Measurements from ENCODE around the gene PSMA7. TPM values are rescaled to one million over a fixed set of nuclear protein-coding genes. Genes with fewer than 3 reads are reported as not detected.

The PSMA7 gene
- total RNA-seq, 1 donor from 2014 or later = 217 TPM

DNA sequence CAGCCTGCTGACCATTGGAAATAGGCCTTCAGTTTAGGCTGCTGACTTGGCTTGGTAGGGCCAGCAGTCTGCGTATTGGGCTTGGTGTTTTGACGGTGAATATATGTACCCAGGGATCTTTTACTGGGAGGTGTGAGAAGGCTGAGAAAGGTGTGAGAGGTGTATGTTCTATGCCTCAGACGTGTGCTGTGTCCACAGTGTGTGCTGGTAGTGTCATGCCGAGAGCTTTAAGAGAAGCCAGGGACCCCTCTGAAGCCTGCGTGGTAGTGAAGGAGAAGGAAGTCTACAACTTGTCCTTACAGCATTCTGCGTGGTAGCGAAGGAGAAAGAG is 2.5 kb upstream of the PSMA7 start:
- H3K4me3 Mint-ChIP-seq (ENCODE audit: unreplicated experiment) = no peak overlapping the region
- H3K36me3 Mint-ChIP-seq (ENCODE audit: unreplicated experiment) = no peaks in the 10 kb centered on the region
- H3K9me3 Mint-ChIP-seq (ENCODE audit: unreplicated experiment) = no peaks in the 10 kb centered on the region
- no peaks in the 10 kb centered on the region for H3K27me3 Mint-ChIP-seq (ENCODE audit: unreplicated experiment)
- TF ChIP-seq, protein P1, sequence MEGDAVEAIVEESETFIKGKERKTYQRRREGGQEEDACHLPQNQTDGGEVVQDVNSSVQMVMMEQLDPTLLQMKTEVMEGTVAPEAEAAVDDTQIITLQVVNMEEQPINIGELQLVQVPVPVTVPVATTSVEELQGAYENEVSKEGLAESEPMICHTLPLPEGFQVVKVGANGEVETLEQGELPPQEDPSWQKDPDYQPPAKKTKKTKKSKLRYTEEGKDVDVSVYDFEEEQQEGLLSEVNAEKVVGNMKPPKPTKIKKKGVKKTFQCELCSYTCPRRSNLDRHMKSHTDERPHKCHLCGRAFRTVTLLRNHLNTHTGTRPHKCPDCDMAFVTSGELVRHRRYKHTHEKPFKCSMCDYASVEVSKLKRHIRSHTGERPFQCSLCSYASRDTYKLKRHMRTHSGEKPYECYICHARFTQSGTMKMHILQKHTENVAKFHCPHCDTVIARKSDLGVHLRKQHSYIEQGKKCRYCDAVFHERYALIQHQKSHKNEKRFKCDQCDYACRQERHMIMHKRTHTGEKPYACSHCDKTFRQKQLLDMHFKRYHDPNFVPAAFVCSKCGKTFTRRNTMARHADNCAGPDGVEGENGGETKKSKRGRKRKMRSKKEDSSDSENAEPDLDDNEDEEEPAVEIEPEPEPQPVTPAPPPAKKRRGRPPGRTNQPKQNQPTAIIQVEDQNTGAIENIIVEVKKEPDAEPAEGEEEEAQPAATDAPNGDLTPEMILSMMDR (IDR thresholded peaks at IDR 0.05) = no peak
- peaks cover 53% of the 10 kb centered on the region for H3K4me1 Mint-ChIP-seq (ENCODE audit: unreplicated experiment)
- peak overlapping the region; percentile 34 for H3K27ac Mint-ChIP-seq (ENCODE audit: unreplicated experiment)
- DNase-seq (ENCODE audit: extremely low spot score, unreplicated experiment) = no peak

DNA sequence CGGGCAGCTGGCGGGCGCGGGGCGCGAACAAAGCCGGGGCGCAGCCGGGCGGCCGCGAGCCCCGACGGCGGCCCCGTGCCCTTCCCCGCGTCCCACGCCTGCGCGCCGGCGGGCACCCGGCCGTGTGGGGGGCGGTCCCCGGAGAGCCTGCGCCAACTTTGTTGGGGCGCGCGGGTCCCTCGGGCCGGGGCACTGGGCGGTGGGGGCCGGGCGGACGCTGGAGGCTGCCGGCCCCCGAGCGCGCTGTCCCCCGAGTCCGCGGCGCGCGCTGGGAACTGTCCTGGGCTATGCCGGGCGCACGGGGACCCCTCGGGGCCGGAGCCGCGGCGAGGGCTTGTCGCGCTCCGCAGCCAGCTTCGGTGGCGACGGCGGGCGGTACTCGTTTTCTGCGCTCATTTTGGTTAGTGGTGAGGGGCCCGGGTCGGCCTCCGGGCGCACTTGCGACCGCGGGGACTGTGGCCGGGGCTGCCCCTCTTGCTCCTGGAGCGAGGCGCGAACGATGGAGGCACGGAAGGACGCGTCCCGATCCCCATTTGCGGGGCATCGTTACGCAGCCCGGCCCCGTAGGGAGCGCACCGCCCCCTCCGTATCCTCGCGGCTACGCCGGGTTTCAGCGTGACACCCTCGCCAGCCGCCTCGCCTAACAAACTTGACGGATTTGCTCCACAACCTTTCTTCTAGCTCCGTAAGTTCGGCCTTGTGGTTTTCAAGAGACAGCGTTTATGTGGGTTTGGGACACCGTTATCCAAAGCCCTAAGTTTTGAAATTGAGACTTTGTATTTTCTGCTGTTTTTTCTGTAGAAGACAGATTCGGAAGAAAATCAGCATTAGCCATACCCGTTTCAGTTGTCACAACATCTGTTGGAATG is 997 bp upstream of the PSMA7 start:
- Mint-ChIP-seq H3K36me3 (ENCODE audit: unreplicated experiment) (peaks cover 8% of the 10 kb centered on the region), H3K9me3 (ENCODE audit: unreplicated experiment) (no peaks in the 10 kb centered on the region), H3K27ac (ENCODE audit: unreplicated experiment) (peak overlapping the region; percentile 76), H3K4me1 (ENCODE audit: unreplicated experiment) (peaks cover 46% of the 10 kb centered on the region), H3K4me3 (ENCODE audit: unreplicated experiment) (peak overlapping the region; percentile 80), H3K27me3 (ENCODE audit: unreplicated experiment) (no peaks in the 10 kb centered on the region)
- no peak for DNase-seq (ENCODE audit: extremely low spot score, unreplicated experiment)
- TF ChIP-seq, protein P1 (IDR thresholded peaks at IDR 0.05) = no peak

DNA sequence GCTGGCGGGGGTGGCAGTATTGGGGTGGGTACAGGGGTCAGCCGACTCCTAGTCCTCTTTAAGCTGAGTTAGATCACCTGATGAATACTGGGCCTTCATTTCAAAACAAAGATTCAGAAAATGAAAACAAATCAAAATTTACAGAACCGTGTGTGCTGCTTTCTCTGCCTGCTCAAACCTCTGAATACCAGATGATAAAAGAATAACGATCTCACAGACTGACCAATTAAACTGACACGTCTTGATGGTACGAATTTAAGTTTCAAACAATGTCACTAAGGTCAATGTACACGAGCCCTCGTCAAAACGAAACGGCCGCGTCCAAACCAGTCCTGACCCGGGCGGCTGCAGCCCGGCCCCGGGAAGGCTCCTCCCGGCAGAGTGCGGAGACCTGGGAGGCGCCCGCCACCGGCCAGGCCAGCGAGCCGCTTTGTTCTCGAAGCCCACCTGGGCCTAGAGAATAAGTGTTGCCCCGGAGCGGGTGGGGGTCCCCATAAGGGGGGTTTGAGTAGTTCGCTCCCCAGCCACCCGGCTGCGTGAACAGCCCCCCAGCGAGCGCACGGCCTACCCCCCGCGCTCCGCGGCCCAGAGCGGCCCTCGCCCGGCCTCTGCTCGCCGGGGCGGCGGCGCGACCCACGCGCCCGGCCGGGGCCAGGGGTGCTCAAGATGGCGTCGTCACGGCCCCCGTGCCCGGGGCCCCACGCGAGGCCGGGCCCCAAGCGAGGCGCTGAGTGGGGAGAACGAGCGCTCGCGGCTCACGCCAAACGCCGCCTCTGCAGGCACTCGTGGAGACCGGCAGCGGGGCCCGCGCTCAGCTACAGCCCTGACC is 728 bp downstream of the PSMA7 start:
- peak overlapping the region; percentile 89 for H3K27ac Mint-ChIP-seq (ENCODE audit: unreplicated experiment)
- no peaks in the 10 kb centered on the region for H3K27me3 Mint-ChIP-seq (ENCODE audit: unreplicated experiment)
- TF ChIP-seq, protein P1 (IDR thresholded peaks at IDR 0.05) = no peak
- peak overlapping the region; percentile 85 for H3K4me3 Mint-ChIP-seq (ENCODE audit: unreplicated experiment)
- H3K36me3 Mint-ChIP-seq (ENCODE audit: unreplicated experiment) = peaks cover 21% of the 10 kb centered on the region
- peaks cover 42% of the 10 kb centered on the region for H3K4me1 Mint-ChIP-seq (ENCODE audit: unreplicated experiment)
- no peaks in the 10 kb centered on the region for H3K9me3 Mint-ChIP-seq (ENCODE audit: unreplicated experiment)
- no peak for DNase-seq (ENCODE audit: extremely low spot score, unreplicated experiment)

DNA sequence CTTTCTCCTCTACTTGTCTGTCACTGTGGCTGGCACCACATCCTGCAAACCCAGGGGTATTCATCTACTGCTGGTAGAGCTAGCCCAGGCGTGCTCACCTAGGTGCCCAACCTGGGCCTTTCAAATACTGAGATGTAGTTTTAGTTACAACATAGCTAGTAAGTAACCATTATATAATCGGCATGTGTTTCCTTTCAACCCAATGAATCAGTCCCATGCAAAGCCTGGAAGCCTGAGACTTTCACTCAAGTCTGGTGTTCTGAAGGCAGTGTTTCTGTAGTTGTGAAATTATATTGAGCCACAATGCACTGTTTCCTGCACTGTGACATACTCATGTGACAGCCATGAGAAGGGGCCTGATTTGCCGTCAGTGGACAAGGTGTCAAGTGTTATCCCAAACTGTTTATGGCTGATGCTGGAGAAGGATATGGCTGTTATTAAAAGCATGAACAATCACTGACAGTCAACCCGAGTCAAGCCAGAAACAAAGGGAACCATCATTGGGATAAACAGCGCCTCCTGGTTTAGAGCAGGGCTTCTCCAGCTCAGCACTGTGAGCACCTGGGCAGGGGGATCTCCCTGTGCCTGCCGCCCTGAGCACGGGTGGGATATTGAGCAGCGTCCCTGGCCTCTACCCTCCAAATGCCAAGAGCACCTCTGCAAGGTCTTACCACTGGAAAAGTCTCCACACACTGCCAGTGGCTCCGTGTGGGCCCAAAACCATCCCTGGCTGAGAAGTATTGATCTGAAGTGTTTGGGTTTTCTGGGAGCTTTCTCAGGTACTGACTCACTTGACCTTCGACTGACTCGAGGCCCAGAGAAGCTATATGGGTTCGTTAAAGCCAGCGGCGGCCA is 1.6 kb downstream of the PSMA7 start:
- H3K4me3 Mint-ChIP-seq (ENCODE audit: unreplicated experiment) = peak overlapping the region; percentile 85
- no peak for DNase-seq (ENCODE audit: extremely low spot score, unreplicated experiment)
- H3K36me3 Mint-ChIP-seq (ENCODE audit: unreplicated experiment) = peaks cover 25% of the 10 kb centered on the region
- peak overlapping the region; percentile 89 for H3K27ac Mint-ChIP-seq (ENCODE audit: unreplicated experiment)
- H3K4me1 Mint-ChIP-seq (ENCODE audit: unreplicated experiment) = peaks cover 40% of the 10 kb centered on the region
- no peaks in the 10 kb centered on the region for H3K9me3 Mint-ChIP-seq (ENCODE audit: unreplicated experiment)
- H3K27me3 Mint-ChIP-seq (ENCODE audit: unreplicated experiment) = no peaks in the 10 kb centered on the region
- TF ChIP-seq, protein P1 (IDR thresholded peaks at IDR 0.05) = peak; percentile 51

All from osteocyte (in vitro differentiated cells).